SK-N-SH treated with all-trans-retinoic acid at 6 μM for 48 hours (cell line): Measurements from ENCODE around the gene FES.

Experiments
- ARNTL ChIP-seq: fragments of 450-650 bp; formaldehyde crosslinking; IDR thresholded peaks from 2 replicates; pipeline ENCODE4 v1.5.0; 2020; ENCODE audit warnings: low read depth, mild to moderate bottlenecking, moderate library complexity, borderline replicate concordance
- ESRRG ChIP-seq: fragments of 250-450 bp; sonication (Bioruptor Pico); IDR thresholded peaks from 2 replicates; pipeline ENCODE4 v1.6.1; 2021; ENCODE audit warnings: mild to moderate bottlenecking
- OSR1 ChIP-seq: fragments of 250-450 bp; sonication (Bioruptor Pico); IDR thresholded peaks from 2 replicates; pipeline ENCODE4 v1.8.0; 2022; ENCODE audit warnings: moderate library complexity, mild to moderate bottlenecking, inconsistent platforms
- PATZ1 ChIP-seq: fragments of 250-450 bp; sonication (Bioruptor Pico); IDR thresholded peaks from 2 replicates; pipeline ENCODE4 v1.8.0; 2020; ENCODE audit warnings: mild to moderate bottlenecking, moderate library complexity, borderline replicate concordance
- POU6F1 ChIP-seq: fragments of 250-450 bp; sonication (Bioruptor Pico); IDR thresholded peaks from 2 replicates; pipeline ENCODE4 v1.8.0; 2021; ENCODE audit warnings: low read depth, mild to moderate bottlenecking, moderate library complexity, borderline replicate concordance
- RARB ChIP-seq: fragments of 250-450 bp; sonication (Bioruptor Pico); IDR thresholded peaks from 2 replicates; pipeline ENCODE4 v1.8.0; 2021; ENCODE audit warnings: mild to moderate bottlenecking, moderate library complexity
- SNAI2 ChIP-seq: fragments of 250-450 bp; sonication (Bioruptor Pico); IDR thresholded peaks from 2 replicates; pipeline ENCODE4 v1.5.0; 2020; ENCODE audit warnings: mild to moderate bottlenecking, moderate library complexity
- TSHZ2 ChIP-seq: fragments of 250-450 bp; sonication (Bioruptor Pico); IDR thresholded peaks from 2 replicates; pipeline ENCODE4 v1.5.0; 2020; ENCODE audit warnings: mild to moderate bottlenecking, moderate library complexity
- ZC3H10 ChIP-seq: fragments of 250-450 bp; sonication (Bioruptor Pico); IDR thresholded peaks from 2 replicates; pipeline ENCODE4 v1.5.1; 2021; ENCODE audit warnings: mild to moderate bottlenecking, moderate library complexity
- ZNF70 ChIP-seq: fragments of 450-650 bp; formaldehyde crosslinking; IDR thresholded peaks from 2 replicates; pipeline ENCODE4 v1.5.0; 2020; ENCODE audit warnings: mild to moderate bottlenecking, moderate library complexity

GRCh38 chr15:90893175-90894090 lies 9.1 kb downstream of the FES start:
- TF ChIP-seq ZNF70 (CRISPR knock-in tag) (no peak), ESRRG (CRISPR knock-in tag) (no peak), RARB (CRISPR knock-in tag) (no peak), ZC3H10 (CRISPR knock-in tag) (no peak), PATZ1 (CRISPR knock-in tag) (no peak), POU6F1 (CRISPR knock-in tag) (no peak), OSR1 (no peak), ARNTL (CRISPR knock-in tag) (no peak), SNAI2 (CRISPR knock-in tag) (no peak), TSHZ2 (no peak)
